Measurements from ENCODE around the gene TMEM50B. TPM values are rescaled to one million over a fixed set of nuclear protein-coding genes. Genes with fewer than 3 reads are reported as not detected.

The TMEM50B gene
- total RNA-seq, 4 donors from 2014 or later, result 64.4 to 116 (median 94.7) TPM

DNA sequence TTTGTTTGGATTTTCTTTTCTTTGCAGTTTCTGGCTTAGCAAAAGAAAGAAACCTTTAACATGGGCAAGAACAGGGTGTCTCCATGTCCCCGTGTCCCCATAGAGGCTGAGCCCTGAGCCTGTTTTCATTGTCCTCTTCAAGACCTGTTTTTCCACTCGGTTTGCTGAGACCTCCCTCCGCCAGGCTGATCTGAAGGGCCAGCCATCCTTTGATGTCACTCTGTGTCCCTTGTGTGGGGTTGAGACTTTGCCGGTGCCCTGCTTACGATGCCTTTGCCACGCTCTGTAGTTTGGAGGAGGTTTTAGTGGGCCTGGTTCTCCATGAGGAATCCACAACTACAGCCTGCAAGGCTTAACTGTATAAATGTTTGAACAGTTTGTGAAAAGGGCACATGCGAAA, 52.7 kb downstream of the TMEM50B start:
- no peak for TF ChIP-seq POLR2A (IDR thresholded peaks at IDR 0.05)
- TF ChIP-seq, protein P1, sequence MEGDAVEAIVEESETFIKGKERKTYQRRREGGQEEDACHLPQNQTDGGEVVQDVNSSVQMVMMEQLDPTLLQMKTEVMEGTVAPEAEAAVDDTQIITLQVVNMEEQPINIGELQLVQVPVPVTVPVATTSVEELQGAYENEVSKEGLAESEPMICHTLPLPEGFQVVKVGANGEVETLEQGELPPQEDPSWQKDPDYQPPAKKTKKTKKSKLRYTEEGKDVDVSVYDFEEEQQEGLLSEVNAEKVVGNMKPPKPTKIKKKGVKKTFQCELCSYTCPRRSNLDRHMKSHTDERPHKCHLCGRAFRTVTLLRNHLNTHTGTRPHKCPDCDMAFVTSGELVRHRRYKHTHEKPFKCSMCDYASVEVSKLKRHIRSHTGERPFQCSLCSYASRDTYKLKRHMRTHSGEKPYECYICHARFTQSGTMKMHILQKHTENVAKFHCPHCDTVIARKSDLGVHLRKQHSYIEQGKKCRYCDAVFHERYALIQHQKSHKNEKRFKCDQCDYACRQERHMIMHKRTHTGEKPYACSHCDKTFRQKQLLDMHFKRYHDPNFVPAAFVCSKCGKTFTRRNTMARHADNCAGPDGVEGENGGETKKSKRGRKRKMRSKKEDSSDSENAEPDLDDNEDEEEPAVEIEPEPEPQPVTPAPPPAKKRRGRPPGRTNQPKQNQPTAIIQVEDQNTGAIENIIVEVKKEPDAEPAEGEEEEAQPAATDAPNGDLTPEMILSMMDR (IDR thresholded peaks at IDR 0.05), result no peak
- Histone ChIP-seq H3K9me3 (no peaks in the 10 kb centered on the region), H3K27me3 (no peaks in the 10 kb centered on the region), H3K27ac (no peak overlapping the region), H3K4me3 (no peak overlapping the region), H3K36me3 (peaks cover 0 to 84% (median 0%) of the 10 kb centered on the region in 3 donors), H3K4me1 (no peaks in the 10 kb centered on the region)
- DNase-seq, result no peak

DNA sequence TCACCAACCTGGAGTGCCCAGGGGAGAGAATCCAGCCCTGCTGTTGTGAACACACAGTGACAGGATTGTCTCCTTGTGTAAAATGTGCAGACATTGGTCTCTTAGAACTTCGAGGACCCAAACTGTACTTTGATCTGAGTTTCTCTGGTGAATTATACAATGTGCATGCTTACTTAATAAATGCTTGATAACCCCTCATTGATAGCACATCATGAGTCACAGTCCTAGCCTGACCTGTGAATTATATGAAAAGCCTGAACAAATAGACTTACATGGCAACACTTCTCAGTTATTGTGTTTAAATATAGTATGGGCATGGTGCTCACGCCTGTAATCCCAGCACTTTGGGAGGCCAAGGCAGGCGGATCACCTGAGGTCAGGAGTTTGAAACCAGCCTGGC, 53.9 kb downstream of the TMEM50B start:
- H3K4me1 ChIP-seq, result no peaks in the 10 kb centered on the region
- H3K27ac ChIP-seq, result peak overlapping the region in 2 of 4 donors; percentile 46 to 77
- H3K27me3 ChIP-seq, result no peaks in the 10 kb centered on the region
- peaks cover 0 to 83% (median 0%) of the 10 kb centered on the region in 3 donors for H3K36me3 ChIP-seq
- TF ChIP-seq, protein P1 (IDR thresholded peaks at IDR 0.05), result no peak
- TF ChIP-seq POLR2A (IDR thresholded peaks at IDR 0.05), result no peak
- no peak overlapping the region for H3K4me3 ChIP-seq
- DNase-seq, result no peak
- H3K9me3 ChIP-seq, result no peaks in the 10 kb centered on the region

DNA sequence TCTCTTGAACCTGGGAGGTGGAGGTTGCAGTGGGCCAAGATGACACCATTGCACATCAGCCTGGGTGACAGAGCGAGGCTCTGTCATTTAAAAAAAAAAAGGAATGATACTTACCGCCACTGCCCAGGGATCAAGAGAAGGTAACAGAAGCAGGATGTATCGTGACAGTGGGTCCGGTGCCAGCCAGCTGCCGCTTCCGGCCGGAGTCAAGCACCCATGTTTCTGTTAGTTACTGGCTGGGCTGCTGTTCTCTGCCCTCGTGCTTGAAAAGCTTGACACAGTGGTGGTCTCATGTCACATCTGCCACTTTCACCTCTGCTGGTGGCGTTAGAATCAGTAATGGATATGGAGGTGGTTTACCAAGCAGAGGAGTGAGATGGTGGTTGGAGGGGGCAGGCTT, 55.6 kb downstream of the TMEM50B start:
- Histone ChIP-seq H3K27ac (peak overlapping the region in 1 of 4 donors; percentile 77), H3K4me3 (no peak overlapping the region), H3K4me1 (no peaks in the 10 kb centered on the region), H3K36me3 (peaks cover 0 to 75% (median 0%) of the 10 kb centered on the region in 3 donors), H3K9me3 (no peaks in the 10 kb centered on the region), H3K27me3 (no peaks in the 10 kb centered on the region)
- DNase-seq, result no peak
- no peak for TF ChIP-seq POLR2A (IDR thresholded peaks at IDR 0.05)
- TF ChIP-seq, protein P1 (IDR thresholded peaks at IDR 0.05), result no peak

DNA sequence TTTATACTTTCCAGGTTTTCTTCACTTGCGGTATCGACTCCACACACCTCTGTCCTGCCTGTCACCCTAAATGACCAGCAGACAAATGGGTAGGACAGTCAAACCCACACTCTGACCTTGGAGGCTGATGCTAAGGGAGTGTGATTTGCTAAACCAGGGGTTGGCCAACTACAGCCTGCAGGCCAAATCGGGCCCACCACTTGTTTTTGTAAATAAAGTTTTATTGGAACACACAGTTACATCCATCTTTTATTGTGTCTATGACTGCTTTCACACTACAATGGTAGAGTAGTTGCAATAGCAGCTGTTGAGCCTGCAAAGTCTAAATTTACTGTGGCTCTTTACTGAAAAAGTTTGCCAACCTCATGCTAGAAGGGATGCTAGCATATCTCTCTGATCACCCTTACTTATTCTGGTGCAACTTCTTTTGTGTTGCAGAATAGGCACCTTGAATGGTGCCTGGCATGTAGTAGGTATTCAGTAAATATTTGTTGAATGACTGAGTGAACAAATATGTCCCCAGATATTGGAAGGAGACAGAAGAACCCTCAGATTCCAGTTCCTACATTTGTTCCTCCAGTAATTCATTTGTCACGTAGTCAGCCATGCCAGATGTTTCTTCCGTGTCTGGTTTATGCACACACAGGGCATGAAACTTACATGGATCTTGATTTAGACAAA, 57.9 kb downstream of the TMEM50B start:
- Histone ChIP-seq H3K4me1 (peaks cover 0 to 5% (median 0%) of the 10 kb centered on the region in 4 donors), H3K27me3 (no peaks in the 10 kb centered on the region), H3K27ac (no peak overlapping the region), H3K9me3 (no peaks in the 10 kb centered on the region), H3K4me3 (no peak overlapping the region), H3K36me3 (peaks cover 0 to 62% (median 0%) of the 10 kb centered on the region in 3 donors)
- no peak for TF ChIP-seq POLR2A (IDR thresholded peaks at IDR 0.05)
- TF ChIP-seq, protein P1 (IDR thresholded peaks at IDR 0.05), result no peak
- DNase-seq, result no peak

DNA sequence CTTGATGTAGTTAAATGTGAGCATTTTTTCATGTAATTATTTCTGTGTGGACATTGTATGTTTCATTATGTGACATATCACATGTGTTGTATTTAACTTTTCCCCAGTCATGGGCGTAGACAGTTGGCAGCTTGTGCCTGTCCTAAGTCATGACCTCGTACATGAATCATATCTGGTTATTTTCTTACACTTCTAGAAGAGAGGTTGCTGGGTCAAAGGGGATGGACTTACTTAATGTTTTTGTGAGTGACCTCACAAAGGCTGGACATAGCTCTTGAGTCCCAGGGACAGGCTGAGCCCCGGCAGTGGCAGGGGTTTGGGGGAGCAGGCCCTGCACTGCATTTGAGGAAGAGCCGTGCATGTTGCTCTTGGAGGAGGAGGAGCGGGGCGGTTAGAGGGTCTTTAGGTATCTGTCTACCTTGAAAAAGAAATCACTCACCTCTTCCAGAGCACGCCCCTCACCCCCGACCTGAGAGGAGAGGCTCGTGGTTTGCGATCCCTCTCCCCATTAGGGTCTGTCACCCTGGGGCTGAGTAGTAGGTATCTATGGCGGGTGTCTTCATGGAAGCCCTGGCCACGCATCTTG, 60.1 kb downstream of the TMEM50B start:
- no peak overlapping the region for H3K4me3 ChIP-seq
- H3K27me3 ChIP-seq, result no peaks in the 10 kb centered on the region
- peaks cover 0 to 58% (median 0%) of the 10 kb centered on the region in 3 donors for H3K36me3 ChIP-seq
- no peaks in the 10 kb centered on the region for H3K9me3 ChIP-seq
- H3K27ac ChIP-seq, result peak overlapping the region in 2 of 4 donors; percentile 4 to 17
- H3K4me1 ChIP-seq, result peaks cover 0 to 8% (median 0%) of the 10 kb centered on the region in 4 donors
- DNase-seq, result no peak
- TF ChIP-seq POLR2A (IDR thresholded peaks at IDR 0.05), result no peak
- TF ChIP-seq, protein P1 (IDR thresholded peaks at IDR 0.05), result no peak
